GM18498 (cell line): ENCODE measurements around the gene MLX.
"Not testable (repeated sequence)": the region's sequence is repeated elsewhere in the genome, so short reads cannot be mapped to it uniquely, and the experiment has no call there.

Source experiments
- ATAC-seq: cut with Tn5 transposase; IDR thresholded peaks from one replicate; pipeline ENCODE4 v1.9.1; 2021; ENCODE audit warnings: mild to moderate bottlenecking, moderate library complexity; ENCODE audit not compliant: unreplicated experiment

The MLX gene

DNA sequence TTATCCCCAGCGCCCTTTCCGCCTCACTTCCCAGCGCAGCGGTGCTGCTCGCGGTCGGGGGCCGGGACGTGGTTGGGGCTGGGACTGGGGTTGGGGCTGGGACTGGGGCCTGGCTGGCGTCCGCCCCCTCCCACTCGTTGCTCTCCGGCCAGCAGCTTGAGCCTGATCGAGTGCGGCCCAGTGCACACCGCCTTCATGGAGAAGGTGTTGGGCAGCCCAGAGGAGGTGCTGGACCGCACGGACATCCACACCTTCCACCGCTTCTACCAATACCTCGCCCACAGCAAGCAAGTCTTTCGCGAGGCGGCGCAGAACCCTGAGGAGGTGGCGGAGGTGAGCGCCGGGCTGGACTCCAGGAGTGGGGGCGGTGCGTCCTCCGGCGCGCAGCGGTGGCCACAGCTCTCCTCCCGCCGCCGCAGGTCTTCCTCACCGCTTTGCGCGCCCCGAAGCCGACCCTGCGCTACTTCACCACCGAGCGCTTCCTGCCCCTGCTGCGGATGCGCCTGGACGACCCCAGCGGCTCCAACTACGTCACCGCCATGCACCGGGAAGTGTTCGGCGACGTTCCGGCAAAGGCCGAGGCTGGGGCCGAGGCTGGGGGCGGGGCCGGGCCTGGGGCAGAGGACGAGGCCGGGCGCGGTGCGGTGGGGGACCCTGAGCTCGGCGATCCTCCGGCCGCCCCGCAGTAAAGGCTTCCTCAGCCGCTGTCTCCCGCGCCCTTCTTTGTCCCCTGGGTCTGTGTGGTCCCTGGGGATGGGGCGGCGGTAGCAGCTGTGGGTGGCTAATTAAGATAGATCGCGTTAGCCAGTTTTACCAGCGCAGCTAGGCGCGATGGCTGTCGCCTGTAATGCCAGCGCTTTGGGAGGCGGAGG is 12.4 kb upstream of the MLX start:
- peak; percentile 79 for ATAC-seq

DNA sequence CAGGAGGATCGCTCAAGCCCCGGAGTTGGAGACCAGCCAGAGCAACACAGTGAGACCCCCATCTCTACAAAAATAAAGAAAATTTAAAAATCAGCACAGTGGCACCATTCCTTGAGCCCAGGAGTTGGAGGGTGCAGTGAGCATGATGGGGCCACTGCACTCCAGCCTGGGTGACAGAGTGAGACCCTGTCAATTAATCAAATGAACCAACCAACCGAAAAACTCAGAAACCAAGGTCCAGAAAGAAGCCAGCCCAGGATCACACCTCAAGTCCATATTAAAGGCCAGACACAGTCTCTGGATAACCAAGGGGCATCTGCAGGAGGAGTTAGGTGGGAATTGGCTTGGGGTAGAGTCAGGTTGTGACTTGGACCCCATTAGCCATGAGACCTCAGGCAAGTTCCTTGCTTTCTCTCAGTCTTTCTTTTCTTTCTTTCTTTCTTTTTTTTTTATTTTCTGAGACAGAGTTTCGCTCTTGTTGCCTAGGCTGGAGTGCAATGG is 11.7 kb upstream of the MLX start:
- ATAC-seq: peak; percentile 5

- ATAC-seq: not testable (repeated sequence)
Measured at GRCh38 chr17:42555961-42556617, 10.8 kb upstream of the MLX start.

GRCh38 chr17:42559075-42559474 is 7.8 kb upstream of the MLX start:
- no peak for ATAC-seq

GRCh38 chr17:42560246-42560645 is 6.7 kb upstream of the MLX start:
- no peak for ATAC-seq

- no peak for ATAC-seq
Measured at GRCh38 chr17:42561897-42562387, 5.0 kb upstream of the MLX start, which contains the start of gene COASY. Gene COASY, plus strand, starts transcription at chr17:42562148. Its CDS starts 475 bp downstream, at chr17:42562623.

DNA sequence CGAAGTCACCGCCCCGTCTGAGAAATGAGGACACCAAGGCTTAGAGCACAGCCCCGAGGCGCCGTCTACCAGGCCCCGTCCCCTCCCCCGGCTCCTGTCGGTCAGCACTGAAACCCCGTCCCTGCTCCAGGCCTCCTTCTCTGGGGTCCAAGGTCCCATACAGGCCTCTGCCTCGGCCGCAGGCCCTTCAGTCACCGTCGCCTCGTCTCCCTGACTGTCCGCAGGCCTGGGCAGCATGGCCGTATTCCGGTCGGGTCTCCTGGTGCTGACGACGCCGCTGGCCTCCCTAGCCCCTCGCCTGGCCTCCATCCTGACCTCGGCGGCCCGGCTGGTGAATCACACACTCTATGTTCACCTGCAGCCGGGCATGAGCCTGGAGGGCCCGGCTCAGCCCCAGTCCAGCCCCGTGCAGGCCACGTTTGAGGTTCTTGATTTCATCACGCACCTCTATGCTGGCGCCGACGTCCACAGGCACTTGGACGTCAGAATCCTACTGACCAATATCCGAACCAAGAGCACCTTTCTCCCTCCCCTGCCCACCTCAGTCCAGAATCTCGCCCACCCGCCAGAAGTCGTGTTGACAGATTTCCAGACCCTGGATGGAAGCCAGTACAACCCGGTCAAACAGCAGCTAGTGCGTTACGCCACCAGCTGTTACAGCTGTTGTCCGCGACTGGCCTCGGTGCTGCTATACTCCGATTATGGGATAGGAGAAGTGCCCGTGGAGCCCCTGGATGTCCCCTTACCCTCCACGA is 4.3 kb upstream of the MLX start:
- ATAC-seq: no peak

GRCh38 chr17:42563143-42563509 is 3.8 kb upstream of the MLX start:
- ATAC-seq: no peak

- ATAC-seq: no peak
Measured at GRCh38 chr17:42563543-42563942, 3.4 kb upstream of the MLX start.

GRCh38 chr17:42563950-42564349 is 3.0 kb upstream of the MLX start:
- ATAC-seq: no peak

- ATAC-seq: no peak
Measured at GRCh38 chr17:42564815-42565522, 1.9 kb upstream of the MLX start.

DNA sequence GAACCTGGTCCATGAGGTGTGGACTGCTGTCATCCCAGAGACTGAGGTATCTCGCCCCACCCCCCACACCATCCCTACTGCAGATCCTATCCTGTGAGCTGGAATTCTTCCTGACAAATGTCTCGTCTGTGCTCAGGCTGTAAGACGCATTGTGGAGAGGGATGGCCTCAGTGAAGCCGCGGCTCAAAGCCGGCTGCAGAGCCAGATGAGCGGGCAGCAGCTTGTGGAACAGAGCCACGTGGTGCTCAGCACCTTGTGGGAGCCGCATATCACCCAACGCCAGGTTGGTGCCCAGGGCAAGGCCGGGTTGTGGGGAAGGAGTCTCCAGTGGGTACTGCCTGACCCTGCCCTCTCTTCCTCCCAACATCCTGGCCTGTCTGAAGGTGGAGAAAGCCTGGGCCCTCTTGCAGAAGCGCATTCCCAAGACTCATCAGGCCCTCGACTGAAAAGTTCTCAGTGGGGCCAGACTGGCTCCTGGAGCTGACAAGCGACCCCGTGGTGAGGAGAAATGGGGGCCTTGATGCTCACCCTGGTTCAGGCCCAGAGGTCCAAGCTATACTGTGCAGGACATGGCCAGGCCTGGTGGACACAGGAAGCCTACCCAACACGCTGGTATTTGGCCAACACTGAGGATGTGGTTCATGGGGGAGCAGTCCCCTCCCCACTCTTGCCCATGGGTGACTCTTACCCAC is 1.2 kb upstream of the MLX start:
- no peak for ATAC-seq

DNA sequence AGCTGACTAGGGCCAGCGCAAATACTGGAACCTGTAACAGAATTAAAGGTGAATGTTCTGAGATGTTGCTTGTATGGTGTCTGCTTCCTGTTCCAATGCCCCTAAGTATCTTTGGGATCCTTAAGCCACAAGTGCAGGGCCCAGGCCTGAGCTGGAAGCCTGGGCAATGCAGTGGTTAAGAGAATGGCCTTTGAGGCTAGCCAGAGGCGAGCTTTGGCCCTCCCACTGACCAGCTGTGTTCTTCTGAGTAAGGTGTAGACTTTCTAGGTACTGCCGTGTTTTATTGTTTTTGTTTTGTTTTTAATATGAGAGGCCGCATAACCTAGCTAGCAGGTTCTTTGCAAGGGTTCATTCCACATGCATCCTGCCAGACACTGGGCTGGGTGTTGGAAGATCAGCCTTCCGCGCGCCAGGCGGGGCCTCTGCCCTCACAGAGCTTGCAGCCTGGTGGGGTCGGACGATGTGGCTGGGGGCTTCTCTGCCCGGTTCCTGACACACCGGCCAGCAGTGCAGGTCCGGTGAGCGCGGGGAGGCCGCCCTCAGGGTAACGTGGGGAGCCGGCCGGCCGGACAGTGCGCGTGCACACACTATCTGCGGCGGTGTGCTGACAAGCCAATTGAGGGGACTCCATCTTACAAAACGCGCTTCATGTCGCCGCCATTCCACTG is 551 bp upstream of the MLX start:
- ATAC-seq: no peak

DNA sequence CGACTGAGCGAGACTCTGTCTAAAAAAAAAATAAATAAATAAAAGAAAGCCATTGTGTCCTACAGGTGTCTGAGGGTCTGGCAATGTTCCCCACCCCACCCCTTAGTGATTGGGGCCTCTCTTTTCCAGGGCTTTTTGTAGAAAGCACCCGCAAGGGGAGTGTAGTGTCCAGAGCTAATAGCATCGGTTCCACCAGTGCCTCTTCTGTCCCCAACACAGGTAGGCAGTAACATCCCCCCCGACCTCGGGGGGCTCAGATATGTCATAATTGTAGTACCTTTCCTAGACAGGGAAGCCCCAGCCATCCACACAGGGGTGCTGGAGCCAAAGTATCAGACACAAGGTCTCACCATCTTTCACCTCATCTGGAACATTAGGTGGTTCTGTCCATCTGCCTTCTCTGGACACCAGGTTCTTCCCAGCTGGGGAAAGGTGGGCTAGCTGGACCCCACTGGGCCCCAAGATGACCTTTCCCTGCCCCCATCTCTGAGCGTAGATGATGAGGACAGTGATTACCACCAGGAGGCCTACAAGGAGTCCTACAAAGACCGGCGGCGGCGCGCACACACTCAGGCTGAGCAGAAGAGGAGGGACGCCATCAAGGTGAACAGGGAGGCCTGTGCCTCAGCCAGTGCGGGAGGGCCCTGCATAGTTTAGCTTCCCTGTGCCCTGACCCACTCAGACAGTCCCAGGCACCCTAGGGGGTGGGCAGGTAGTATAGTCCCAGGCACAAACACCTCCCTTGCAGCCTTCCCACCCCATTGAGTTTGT is 1.6 kb downstream of the MLX start:
- no peak for ATAC-seq

DNA sequence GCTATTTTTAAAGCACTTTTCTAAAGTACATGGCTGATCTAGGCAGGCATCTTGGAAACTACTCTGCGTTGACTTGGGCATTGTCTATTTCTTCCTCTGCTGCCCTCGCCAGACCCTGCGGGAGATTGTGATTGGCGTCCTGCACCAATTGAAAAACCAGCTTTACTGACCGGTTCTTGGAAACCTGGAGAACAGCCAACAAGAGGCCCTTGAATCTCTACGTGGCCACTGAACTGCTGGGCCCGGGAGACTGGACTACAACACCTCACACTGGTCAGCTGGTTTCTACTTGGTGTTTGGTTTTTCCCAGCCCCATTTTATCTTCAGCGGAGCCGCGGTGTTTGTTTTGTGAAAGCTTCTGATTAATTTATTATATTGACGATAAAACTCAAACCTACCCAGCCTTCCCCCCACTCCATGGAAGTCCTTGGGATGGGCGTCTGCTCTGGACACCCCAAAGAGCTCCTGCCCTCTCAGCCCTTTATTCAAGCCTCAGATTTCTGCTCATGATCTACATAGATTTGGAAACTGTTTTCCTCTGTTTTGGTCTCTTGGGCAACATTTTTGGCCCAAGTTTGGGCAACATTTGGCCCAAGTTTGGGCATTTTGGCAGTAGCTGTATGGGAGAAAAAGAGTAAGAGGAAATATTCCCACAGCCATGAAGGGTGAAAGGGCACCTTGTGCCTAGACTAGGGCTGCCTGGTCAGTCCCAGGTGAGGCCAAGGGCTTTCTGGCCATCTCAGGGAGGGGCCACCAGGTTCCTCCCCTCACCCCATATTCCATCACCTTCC is 4.7 kb downstream of the MLX start:
- ATAC-seq: no peak

GRCh38 chr17:42573095-42573494 is 6.2 kb downstream of the MLX start:
- no peak for ATAC-seq

DNA sequence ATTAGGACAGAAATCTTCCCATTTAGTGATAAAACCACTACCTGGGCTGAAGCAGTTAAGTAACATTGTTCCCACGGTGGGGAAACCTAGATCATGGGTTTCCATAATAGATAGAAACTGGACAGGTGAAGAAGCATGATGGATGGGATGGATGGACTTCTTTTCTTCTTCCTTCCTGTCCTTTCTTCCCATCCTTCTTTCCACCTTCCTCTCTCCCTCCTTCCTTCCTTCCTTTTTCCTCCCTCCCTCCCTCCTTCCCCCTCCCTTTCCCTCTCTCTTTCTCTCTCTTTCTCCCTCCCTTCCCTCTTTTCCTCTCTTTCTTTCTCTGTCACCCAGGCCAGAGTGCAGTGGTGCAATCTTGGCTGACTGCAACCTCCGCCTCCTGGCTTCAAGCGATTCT is 7.6 kb downstream of the MLX start:
- no peak for ATAC-seq

- ATAC-seq: no peak
Measured at GRCh38 chr17:42577140-42577531, 10.2 kb downstream of the MLX start.
